Gastroesophageal sphincter (tissue), 4 donors: ENCODE results near the gene CLIC6. TPM values are rescaled to one million over a fixed set of nuclear protein-coding genes. Genes with fewer than 3 reads are reported as not detected.

ENCODE experiments used
- ATAC-seq: fragments of 150-250 bp; one replicate; pipeline ENCODE4 v1.9.1; 2016; ENCODE audit warnings: mild to moderate bottlenecking, moderate library complexity
- H3K27ac ChIP-seq, 4 donors: fragments of 200-600 bp; sonication (generic) in 3 of 4; 1 replicate in 3 of 4; 2 replicates in 1 of 4; pipeline ENCODE4 v1.5.1; 2016 to 2019
- H3K27me3 ChIP-seq: fragments of 200-600 bp; sonication (generic); one replicate; pipeline ENCODE4 v1.5.1; 2019
- H3K36me3 ChIP-seq, 2 donors: fragments of 200-600 bp; sonication (generic); one replicate each; pipeline ENCODE4 v1.5.1; 2019; ENCODE audit warnings: control low read depth in 1 of 2
- H3K4me1 ChIP-seq, 3 donors: fragments of 200-600 bp; sonication (generic); 1 replicate in 2 of 3; 2 replicates in 1 of 3; pipeline ENCODE4 v1.5.1; 2016 to 2019; ENCODE audit warnings: control low read depth in 2 of 3
- H3K4me3 ChIP-seq, 2 donors: fragments of 200-600 bp; sonication (generic); one replicate each; pipeline ENCODE4 v1.5.1; 2019; ENCODE audit warnings: mild to moderate bottlenecking in 1 of 2, moderate library complexity in 1 of 2
- H3K9me3 ChIP-seq, 3 donors: fragments of 200-600 bp; sonication (generic); one replicate each; pipeline ENCODE4 v1.5.1; 2017 to 2019; ENCODE audit warnings: control low read depth in 2 of 3
- EP300 ChIP-seq: sonication (generic); formaldehyde crosslinking; IDR thresholded peaks from one replicate; pipeline ENCODE4 v1.6.1; 2017; ENCODE audit warnings: antibody characterized with exemption, mild to moderate bottlenecking
- POLR2A ChIP-seq, 2 donors: fragments of 450-650 bp; IDR thresholded peaks; one replicate each; pipeline ENCODE4 v1.6.1; 2017; ENCODE audit warnings: antibody characterized with exemption in 2 of 2, mild to moderate bottlenecking in 2 of 2, moderate library complexity in 1 of 2
- POLR2AphosphoS5 ChIP-seq: sonication (generic); formaldehyde crosslinking; IDR thresholded peaks from one replicate; pipeline ENCODE4 v1.6.1; 2017; ENCODE audit warnings: antibody characterized with exemption
- WGBS, 2 donors: methylation state at CpG; one replicate each; pipeline ENCODE4 v1.1.5; 2018; ENCODE audit warnings: low coverage in 1 of 2; 5-methylcytosine and 5-hydroxymethylcytosine counted together
- total RNA-seq, 4 donors: library from RNA; depleted of rRNA; stranded (reverse); fragments of >200 nt; gene quantifications; one replicate each; pipeline ENCODE4 v1.1.0, GENCODE V29; 2016
- TF ChIP-seq, protein P1 (sequence below), 4 experiments: fragments of 200-600 bp in 2 of 4; fragments of 450-650 bp in 2 of 4; sonication (generic) in 1 of 4; IDR thresholded peaks; one replicate each; pipeline ENCODE4 v1.5.1; 2017 to 2019; ENCODE audit warnings: antibody characterized with exemption in 4 of 4, mild to moderate bottlenecking in 2 of 4, moderate library complexity in 2 of 4

The CLIC6 gene
- total RNA-seq, 4 donors from 2014 or later, result 0.54 to 4.6 (median 0.66) TPM

DNA sequence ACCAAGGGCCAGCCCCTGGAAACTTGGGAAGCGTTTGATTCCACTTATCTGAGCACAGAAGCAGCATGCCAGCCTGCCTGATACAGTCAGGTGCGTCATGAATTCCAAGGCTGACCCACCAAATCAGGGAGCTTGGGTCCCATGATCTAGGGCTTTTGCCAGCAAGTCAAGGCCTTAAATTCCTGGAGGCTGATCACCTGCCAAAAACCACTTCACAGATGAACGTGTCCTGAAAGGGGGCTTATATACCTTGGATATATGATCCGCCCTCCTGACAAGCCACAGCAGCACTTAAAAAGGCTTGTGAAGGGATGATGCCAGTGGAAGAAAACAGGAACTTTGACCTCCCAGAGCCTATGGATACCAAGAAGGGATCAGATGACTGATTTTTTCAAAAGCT, 24.0 kb upstream of the CLIC6 start:
- Histone ChIP-seq H3K36me3 (no peaks in the 10 kb centered on the region), H3K4me3 (no peak overlapping the region), H3K4me1 (no peaks in the 10 kb centered on the region), H3K27ac (no peak overlapping the region), H3K27me3 (peaks cover 28% of the 10 kb centered on the region), H3K9me3 (no peaks in the 10 kb centered on the region)
- no peak for ATAC-seq
- TF ChIP-seq EP300 (no peak), POLR2A (IDR thresholded peaks at IDR 0.05) (no peak), POLR2AphosphoS5 (no peak)
- TF ChIP-seq, protein P1, sequence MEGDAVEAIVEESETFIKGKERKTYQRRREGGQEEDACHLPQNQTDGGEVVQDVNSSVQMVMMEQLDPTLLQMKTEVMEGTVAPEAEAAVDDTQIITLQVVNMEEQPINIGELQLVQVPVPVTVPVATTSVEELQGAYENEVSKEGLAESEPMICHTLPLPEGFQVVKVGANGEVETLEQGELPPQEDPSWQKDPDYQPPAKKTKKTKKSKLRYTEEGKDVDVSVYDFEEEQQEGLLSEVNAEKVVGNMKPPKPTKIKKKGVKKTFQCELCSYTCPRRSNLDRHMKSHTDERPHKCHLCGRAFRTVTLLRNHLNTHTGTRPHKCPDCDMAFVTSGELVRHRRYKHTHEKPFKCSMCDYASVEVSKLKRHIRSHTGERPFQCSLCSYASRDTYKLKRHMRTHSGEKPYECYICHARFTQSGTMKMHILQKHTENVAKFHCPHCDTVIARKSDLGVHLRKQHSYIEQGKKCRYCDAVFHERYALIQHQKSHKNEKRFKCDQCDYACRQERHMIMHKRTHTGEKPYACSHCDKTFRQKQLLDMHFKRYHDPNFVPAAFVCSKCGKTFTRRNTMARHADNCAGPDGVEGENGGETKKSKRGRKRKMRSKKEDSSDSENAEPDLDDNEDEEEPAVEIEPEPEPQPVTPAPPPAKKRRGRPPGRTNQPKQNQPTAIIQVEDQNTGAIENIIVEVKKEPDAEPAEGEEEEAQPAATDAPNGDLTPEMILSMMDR (IDR thresholded peaks at IDR 0.05), result no peak
- 75% methylated on average over 2 of the region's 4 CpGs; no CpG with 5 or more reads in 1 of the 2 donors for WGBS, 2 donors

DNA sequence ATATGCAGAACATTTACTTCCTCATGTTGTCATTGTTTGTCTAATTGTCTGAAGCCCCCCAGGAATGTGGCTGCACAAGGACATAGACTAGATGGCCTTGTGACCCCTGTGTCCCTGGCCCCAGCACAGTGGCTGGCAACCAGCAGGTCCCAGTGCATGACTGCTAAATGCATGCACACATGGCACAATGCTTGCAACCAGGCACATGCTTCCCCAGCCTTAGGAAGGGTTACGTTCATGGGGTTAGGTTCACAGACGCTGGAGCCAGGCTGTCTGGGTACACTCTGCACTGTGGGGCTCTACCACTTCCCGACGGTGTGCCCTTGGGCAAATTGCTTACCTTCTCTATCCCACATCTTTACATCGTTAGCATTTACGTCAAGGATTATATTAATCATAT, 21.2 kb upstream of the CLIC6 start:
- no peak for TF ChIP-seq POLR2AphosphoS5
- no peak for ATAC-seq
- H3K27me3 ChIP-seq, result peaks cover 36% of the 10 kb centered on the region
- H3K4me1 ChIP-seq, result no peaks in the 10 kb centered on the region
- 20 to 26% methylated on average over 2 to 6 of the region's 6 CpGs for WGBS, 2 donors
- H3K4me3 ChIP-seq, result no peak overlapping the region
- H3K9me3 ChIP-seq, result peaks cover 0 to 20% (median 0%) of the 10 kb centered on the region in 3 donors
- no peak overlapping the region for H3K27ac ChIP-seq
- H3K36me3 ChIP-seq, result no peaks in the 10 kb centered on the region

DNA sequence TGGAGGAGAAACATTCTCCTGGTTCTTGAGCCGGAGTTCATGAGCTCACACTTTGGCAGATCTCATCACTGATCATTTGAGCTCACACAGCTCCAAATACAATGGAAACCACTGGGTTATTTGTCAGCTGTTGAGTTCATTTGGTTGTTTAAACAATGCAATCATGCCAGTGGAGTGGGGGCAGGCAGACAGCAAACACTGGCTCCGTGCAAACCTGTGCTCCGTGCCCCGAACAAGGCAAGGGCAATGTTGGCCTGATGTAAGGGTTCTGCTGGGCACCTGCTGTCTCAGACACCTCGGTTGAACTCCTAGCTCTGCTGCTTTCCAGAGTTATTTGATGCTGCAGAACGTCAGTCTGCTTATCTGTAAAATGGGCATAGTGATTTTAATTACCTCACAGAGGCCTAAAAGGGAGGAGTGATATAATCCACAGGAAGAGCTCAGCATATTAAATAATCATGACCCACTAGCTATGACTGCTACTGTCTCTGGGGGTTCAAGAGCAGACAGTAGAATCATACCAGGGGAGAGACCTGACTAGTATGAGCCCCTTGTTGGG, 20.0 kb upstream of the CLIC6 start:
- H3K4me1 ChIP-seq, result no peaks in the 10 kb centered on the region
- peaks cover 49% of the 10 kb centered on the region for H3K27me3 ChIP-seq
- H3K36me3 ChIP-seq, result no peaks in the 10 kb centered on the region
- H3K4me3 ChIP-seq, result no peak overlapping the region
- H3K9me3 ChIP-seq, result peaks cover 0 to 26% (median 0%) of the 10 kb centered on the region in 3 donors
- TF ChIP-seq POLR2A (IDR thresholded peaks at IDR 0.05) (no peak), POLR2AphosphoS5 (no peak), EP300 (no peak)
- TF ChIP-seq, protein P1 (IDR thresholded peaks at IDR 0.05), result no peak
- no peak for ATAC-seq
- H3K27ac ChIP-seq, result no peak overlapping the region
- WGBS, 2 donors, result 50 to 77% methylated on average over 1 to 6 of the region's 6 CpGs

DNA sequence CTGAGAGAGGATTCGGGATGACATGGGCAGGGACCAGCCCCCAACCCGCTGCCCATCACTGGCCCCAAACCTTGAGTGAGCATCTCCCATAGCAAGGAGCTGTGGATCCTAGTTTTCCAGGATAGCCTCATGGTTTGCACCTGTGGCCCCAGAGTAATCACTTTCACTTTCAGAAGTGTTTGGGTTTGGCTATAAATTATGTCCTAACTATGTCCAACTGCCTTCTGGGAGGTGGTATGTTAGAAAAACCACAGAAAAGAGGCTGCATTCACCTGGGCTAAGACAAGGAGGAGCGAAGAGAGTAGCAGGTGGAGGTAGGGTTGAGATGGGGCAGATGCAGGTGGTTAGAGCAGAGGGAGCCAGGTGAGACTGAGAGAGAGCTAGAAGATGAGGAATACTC, 19.4 kb upstream of the CLIC6 start:
- no peak for ATAC-seq
- WGBS, 2 donors, result 79 to 88% methylated on average over 1 to 3 of the region's 3 CpGs
- Histone ChIP-seq H3K27ac (no peak overlapping the region), H3K4me1 (no peaks in the 10 kb centered on the region), H3K36me3 (no peaks in the 10 kb centered on the region), H3K27me3 (peaks cover 49% of the 10 kb centered on the region), H3K9me3 (peaks cover 0 to 26% (median 0%) of the 10 kb centered on the region in 3 donors), H3K4me3 (no peak overlapping the region)
- no peak for TF ChIP-seq POLR2A (IDR thresholded peaks at IDR 0.05)
- TF ChIP-seq, protein P1 (IDR thresholded peaks at IDR 0.05), result no peak
- no peak for TF ChIP-seq EP300
- TF ChIP-seq POLR2AphosphoS5, result no peak

DNA sequence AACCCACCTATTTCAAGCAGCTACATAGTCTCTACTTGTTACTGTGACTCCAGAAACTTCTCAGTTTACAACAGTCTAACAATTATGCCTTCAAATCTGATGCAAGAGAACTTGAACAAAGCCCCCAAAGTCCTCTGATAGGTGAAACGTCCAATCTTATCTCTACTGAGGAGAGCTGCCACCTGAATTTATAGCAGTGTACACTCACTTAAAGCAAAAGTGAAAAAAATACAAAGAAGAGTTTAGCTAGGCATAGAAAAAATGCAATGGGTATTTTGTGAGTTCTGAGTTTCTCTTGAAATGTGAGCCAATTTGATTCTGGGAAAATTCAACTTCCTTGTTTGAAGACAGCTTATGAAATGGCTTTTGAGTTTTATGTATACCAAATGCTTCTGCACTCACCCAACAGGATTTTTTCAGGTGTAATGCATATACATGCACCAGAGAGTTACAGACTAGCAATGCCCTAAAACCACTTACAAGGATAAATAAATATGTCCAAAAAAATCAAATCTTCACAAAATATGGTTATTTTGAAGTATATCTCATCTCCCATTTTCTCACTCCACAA, 17.8 kb upstream of the CLIC6 start:
- Histone ChIP-seq H3K4me1 (no peaks in the 10 kb centered on the region), H3K9me3 (peaks cover 0 to 26% (median 0%) of the 10 kb centered on the region in 3 donors), H3K36me3 (no peaks in the 10 kb centered on the region), H3K27me3 (peaks cover 53% of the 10 kb centered on the region), H3K4me3 (no peak overlapping the region), H3K27ac (no peak overlapping the region)
- WGBS, 2 donors, result 11 to 40% methylated on average over 1 of the region's 1 CpG
- no peak for ATAC-seq
- no peak for TF ChIP-seq EP300
- TF ChIP-seq POLR2A (IDR thresholded peaks at IDR 0.05), result no peak
- TF ChIP-seq POLR2AphosphoS5, result no peak
- TF ChIP-seq, protein P1 (IDR thresholded peaks at IDR 0.05), result no peak
